HepG2 (cell line): Measurements from ENCODE around the gene SPOP. TPM values are rescaled to one million over a fixed set of nuclear protein-coding genes. Genes with fewer than 3 reads are reported as not detected.

Experiments
- ATAC-seq: fragments of 200-7000 bp; cut with Tn5 transposase; 3 replicates; pipeline ENCODE4 v1.9.1; 2020; ENCODE audit warnings: mild to moderate bottlenecking, moderate library complexity
- Bru-seq: library from RNA; stranded (reverse); fragments of 400-500 nt; gene quantifications from one replicate; lab custom pipeline; 2021; lab: Mats Ljungman, UMichigan
- BruChase-seq, 2 experiments: library from RNA; stranded (reverse); fragments of 400-500 nt; gene quantifications; one replicate each; lab custom pipeline; 2021; lab: Mats Ljungman, UMichigan
- BruUV-seq: library from RNA; stranded (reverse); fragments of 400-500 nt; replicated peaks from 2 replicates; lab custom pipeline; 2021; lab: Mats Ljungman, UMichigan
- CTCF ChIA-PET: fragments of 300-600 bp; formaldehyde crosslinking; extraction: SDS; loops from one replicate; lab custom pipeline; 2021; ENCODE audit warnings: low total read pairs, inconsistent platforms, low intra/inter-chr PET ratio; lab: Yijun Ruan, JAX
- POLR2A ChIA-PET: fragments of 350-600 bp; sonication (Branson Sonifier 250); formaldehyde crosslinking; loops from one replicate; lab custom pipeline; 2020; ENCODE audit warnings: antibody characterized with exemption, inconsistent platforms; lab: Yijun Ruan, JAX
- DNase-seq: peaks from one replicate; pipeline ENCODE4 v3.0.0-alpha.2; 2015; ENCODE audit warnings: low spot score
- FAIRE-seq: peaks from 3 replicates; lab custom pipeline; 2011; peaks lifted over from hg19 to GRCh38; lab: Jason Lieb, UNC
- H2AFZ ChIP-seq: one replicate; pipeline ENCODE4 v1.6.1; 2011; ENCODE audit warnings: low read length, inconsistent platforms
- H3K27ac ChIP-seq: fragments of 300-600 bp; 3 replicates; pipeline ENCODE4 v1.8.0; 2011; ENCODE audit warnings: mixed run types, mild to moderate bottlenecking, mixed read lengths, low read length, inconsistent platforms; ENCODE audit not compliant: insufficient read depth; ENCODE audit errors: extremely low read length
- H3K27me3 ChIP-seq, 2 experiments: fragments of 200-600 bp in 1 of 2; 2 replicates in 1 of 2; 3 replicates in 1 of 2; pipeline versions ENCODE4 v1.6.0 to v1.8.0; 2011; ENCODE audit warnings: low read length in 2 of 2, mild to moderate bottlenecking in 2 of 2, moderate library complexity in 2 of 2, inconsistent platforms in 1 of 2; ENCODE audit not compliant: insufficient read depth in 2 of 2, control insufficient read depth in 1 of 2
- H3K36me3 ChIP-seq, 2 experiments: fragments of 200-600 bp in 1 of 2; replicated peaks in 1 of 2; 2 replicates in 1 of 2; 3 replicates in 1 of 2; pipeline versions ENCODE4 v1.5.1 to v1.8.0; 2011; ENCODE audit warnings: low read length in 2 of 2, inconsistent platforms in 1 of 2; ENCODE audit not compliant: insufficient read depth in 2 of 2, control insufficient read depth in 1 of 2
- H3K4me1 ChIP-seq: 2 replicates; pipeline ENCODE4 v1.5.1; 2012; ENCODE audit warnings: low read length, inconsistent platforms; ENCODE audit not compliant: insufficient read depth
- H3K4me2 ChIP-seq: 2 replicates; pipeline ENCODE4 v1.6.0; 2011; ENCODE audit warnings: low read depth, low read length, inconsistent platforms
- H3K4me3 ChIP-seq, 3 experiments: fragments of 200-600 bp in 1 of 3; sonication (generic), shearing (Covaris generic) in 1 of 3; replicated peaks in 1 of 3; 2 replicates each; pipeline ENCODE4 v1.5.1; 2011 to 2016; ENCODE audit warnings: low read length in 3 of 3, inconsistent platforms in 2 of 3, low read depth in 2 of 3, mild to moderate bottlenecking in 2 of 3, control low read depth in 1 of 3, mixed read lengths in 1 of 3; ENCODE audit not compliant: insufficient read depth in 1 of 3
- H3K79me2 ChIP-seq: one replicate; pipeline ENCODE4 v1.6.1; 2011; ENCODE audit warnings: low read length, inconsistent platforms; ENCODE audit not compliant: insufficient read depth
- H3K9ac ChIP-seq: 2 replicates; pipeline ENCODE4 v1.6.0; 2011; ENCODE audit warnings: mild to moderate bottlenecking, low read depth, low read length, inconsistent platforms; ENCODE audit not compliant: insufficient read depth
- H3K9me3 ChIP-seq: 2 replicates; pipeline ENCODE4 v1.5.1; 2012; ENCODE audit warnings: mild to moderate bottlenecking, low read length
- H4K20me1 ChIP-seq: 2 replicates; pipeline ENCODE4 v1.6.0; 2011; ENCODE audit warnings: inconsistent platforms, mild to moderate bottlenecking, low read length, moderate library complexity; ENCODE audit not compliant: insufficient read depth
- CREM ChIP-seq, 2 experiments: sonication (generic) in 1 of 2; formaldehyde crosslinking in 1 of 2; IDR thresholded peaks; 2 replicates each; pipeline versions ENCODE4 v1.4.0 to v1.6.1; 2016 to 2020; ENCODE audit warnings: antibody characterized with exemption in 1 of 2, mild to moderate bottlenecking in 1 of 2, missing genetic modification reagents in 1 of 2
- EEA1 ChIP-seq: sonication (generic); formaldehyde crosslinking; IDR thresholded peaks from 2 replicates; pipeline ENCODE4 v1.5.1; 2020; ENCODE audit warnings: mild to moderate bottlenecking, missing genetic modification reagents, borderline replicate concordance
- LCORL ChIP-seq, 2 experiments: fragments of 450-650 bp in 1 of 2; sonication (generic) in 1 of 2; formaldehyde crosslinking in 1 of 2; IDR thresholded peaks; 2 replicates each; pipeline versions ENCODE4 v1.5.0 to v1.6.1; 2017 to 2020; ENCODE audit warnings: antibody characterized with exemption in 1 of 2, missing genetic modification reagents in 1 of 2
- NFRKB ChIP-seq: fragments of 450-650 bp; IDR thresholded peaks from 2 replicates; pipeline ENCODE4 v1.6.1; 2017
- PHF8 ChIP-seq: sonication (generic); formaldehyde crosslinking; IDR thresholded peaks from 2 replicates; pipeline ENCODE4 v1.5.0; 2020; ENCODE audit warnings: missing genetic modification reagents
- SKI ChIP-seq: fragments of 450-650 bp; IDR thresholded peaks from one replicate; pipeline ENCODE4 v1.6.1; 2018; ENCODE audit warnings: mild to moderate bottlenecking; ENCODE audit not compliant: partially characterized antibody
- ZMYM3 ChIP-seq: sonication (generic); formaldehyde crosslinking; IDR thresholded peaks from 2 replicates; pipeline ENCODE4 v1.5.1; 2020; ENCODE audit warnings: mild to moderate bottlenecking, missing genetic modification reagents
- WGBS: methylation state at CpG from one replicate; pipeline ENCODE4 v1.1.6; 2017; ENCODE audit warnings: low lambda C conversion rate; 5-methylcytosine and 5-hydroxymethylcytosine counted together
- in situ Hi-C: cut with HindIII; loops from 2 replicates; pipeline ENCODE4 v1.10.0; 2017; ENCODE audit warnings: low pct_unique_long_range_greater_than_20kb; ENCODE audit not compliant: extremely low pct_ligation_motif_present
- intact Hi-C: fragments of 100-400 bp; cut with micrococcal nuclease; formaldehyde crosslinking; loops from one replicate; pipeline ENCODE4 v1.10.0; 2022; ENCODE audit not compliant: unreplicated experiment
- long read RNA-seq, 2 experiments: library from RNA in 1 of 2; library from polyadenylated mRNA in 1 of 2; stranded (forward) in 1 of 2; unstranded in 1 of 2; transcript quantifications; one replicate each; pipeline ENCODE4 v2.0.0, GENCODE V29; 2019 to 2022
- polyA minus RNA-seq, 3 experiments: library from RNA; depleted of rRNA, polyadenylated mRNA; stranded (reverse); fragments of >200 nt; gene quantifications; 2 replicates each; pipeline ENCODE4 v1.2.3, GENCODE V29; 2011; ENCODE audit warnings: low replicate concordance in 1 of 3
- polyA plus RNA-seq, 8 experiments: library from polyadenylated mRNA; depleted of rRNA in 3 of 8; stranded (reverse) in 7 of 8; unstranded in 1 of 8; fragments of >200 nt; fragmentation: Illumina TruSeq in 4 of 8; extraction: Trizol in 4 of 8; gene quantifications; 2 replicates each; pipeline versions ENCODE4 v1.2.1 to v1.2.3, GENCODE V29; 2011 to 2016; ENCODE audit warnings: low read depth in 4 of 8, missing spikeins in 1 of 8, mixed read lengths in 1 of 8; ENCODE audit not compliant: insufficient read depth in 1 of 8
- total RNA-seq, 5 experiments: library from RNA; depleted of rRNA; stranded (reverse); fragments of >200 nt; fragmentation: Illumina TruSeq; extraction: Trizol; gene quantifications; 2 replicates each; pipeline ENCODE4 v1.2.3, GENCODE V29; 2016; ENCODE audit warnings: low read depth in 1 of 5
- TF ChIP-seq, protein P1 (sequence below): sonication (generic); formaldehyde crosslinking; IDR thresholded peaks from 2 replicates; pipeline ENCODE4 v1.5.1; 2020; ENCODE audit warnings: missing genetic modification reagents, mild to moderate bottlenecking, borderline replicate concordance
- TF ChIP-seq, protein P2 (sequence below), 2 experiments: IDR thresholded peaks; 2 replicates each; pipeline ENCODE4 v1.6.1; 2011 to 2012; ENCODE audit warnings: low read length in 2 of 2, borderline replicate concordance in 1 of 2, low read depth in 1 of 2, mild to moderate bottlenecking in 1 of 2, moderate library complexity in 1 of 2

The SPOP gene
- total RNA-seq (2016; rRNA removed; fragmentation: Illumina TruSeq; extraction: Trizol) (60.8 and 79.4 TPM in 2 replicates), polyA plus RNA-seq (2011; rRNA removed) (52.8 and 53.9 TPM in 2 replicates), polyA minus RNA-seq (2011; rRNA and poly(A)+ RNA removed; ENCODE audit: low replicate concordance) (81.2 and 98.5 TPM in 2 replicates), Bru-seq, nascent RNA (percentile 84 among the genes with signal in this experiment), BruChase-seq, experiment 1, labeled RNA remaining after a 6-hour chase (percentile 79 among the genes with signal in this experiment), BruChase-seq, experiment 2, labeled RNA remaining after a 2-hour chase (percentile 80 among the genes with signal in this experiment)
- total RNA-seq (2016; cell fraction: cytosol; rRNA removed; fragmentation: Illumina TruSeq; extraction: Trizol; ENCODE audit: low read depth) = 19.9 and 21.7 TPM in 2 replicates
- 63.3 and 71.0 TPM in 2 replicates for total RNA-seq (2016; cell fraction: insoluble cytoplasmic fraction; rRNA removed; fragmentation: Illumina TruSeq; extraction: Trizol)
- total RNA-seq (2016; cell fraction: membrane; rRNA removed; fragmentation: Illumina TruSeq; extraction: Trizol) = 43.8 and 45.3 TPM in 2 replicates
- total RNA-seq (2016; cell fraction: nucleus; rRNA removed; fragmentation: Illumina TruSeq; extraction: Trizol) = 46.2 and 51.9 TPM in 2 replicates
- 26.8 and 29.2 TPM in 2 replicates for polyA plus RNA-seq (2011; cell fraction: cytosol; rRNA removed)
- polyA plus RNA-seq (2011; cell fraction: nucleus; rRNA removed) = 30.1 and 34.8 TPM in 2 replicates
- 43.7 and 44.1 TPM in 2 replicates for polyA plus RNA-seq (2012)
- 9.7 and 11.5 TPM in 2 replicates for polyA plus RNA-seq (2016; cell fraction: cytosol; fragmentation: Illumina TruSeq; extraction: Trizol; ENCODE audit: low read depth)
- 61.1 and 61.7 TPM in 2 replicates for polyA plus RNA-seq (2016; cell fraction: insoluble cytoplasmic fraction; fragmentation: Illumina TruSeq; extraction: Trizol; ENCODE audit: low read depth)
- 21.7 and 24.5 TPM in 2 replicates for polyA plus RNA-seq (2016; cell fraction: membrane; fragmentation: Illumina TruSeq; extraction: Trizol; ENCODE audit: low read depth)
- polyA plus RNA-seq (2016; cell fraction: nucleus; fragmentation: Illumina TruSeq; extraction: Trizol; ENCODE audit: insufficient read depth, low read depth) = 48.8 and 52.8 TPM in 2 replicates
- polyA minus RNA-seq (2011; cell fraction: cytosol; rRNA and poly(A)+ RNA removed) = 39.3 and 41.6 TPM in 2 replicates
- polyA minus RNA-seq (2011; cell fraction: nucleus; rRNA and poly(A)+ RNA removed) = 61.2 and 77.8 TPM in 2 replicates
- long read RNA-seq, experiment 1, transcript SPOP-206 (10 exons, 1,865 nt) = major isoform, 54 of 74 reads
- long read RNA-seq, experiment 1, partial matches to known transcripts = 2 of 74 reads
- long read RNA-seq, experiment 1, other reads (novel, unspliced or antisense) = 11 of 74 reads
- long read RNA-seq, experiment 2, transcript SPOP-221 (1 exons, 2,135 nt) = major isoform, 26 of 87 reads
- long read RNA-seq, experiment 2, transcript SPOP-206 (10 exons, 1,865 nt) = minor isoform, 24 of 87 reads
- long read RNA-seq, experiment 2, partial matches to known transcripts = 7 of 87 reads
- long read RNA-seq, experiment 2, other reads (novel, unspliced or antisense) = 26 of 87 reads

GRCh38 chr17:49677933-49678847 lies at the start of gene SPOP:
SPOP (minus strand) TSS chr17:49678097; CDS start chr17:49622810, 55,287 bp downstream.
- no peaks in the 10 kb centered on the region for H3K9me3 ChIP-seq
- peak within 1 kb of the TSS; percentile 80 for H3K9ac ChIP-seq
- peaks cover 40% of the 10 kb centered on the region for H3K79me2 ChIP-seq
- H2AFZ ChIP-seq = peak within 1 kb of the TSS; percentile 52
- ATAC-seq (peak; percentile 88), FAIRE-seq (peak; percentile 81), DNase-seq (peak; percentile 98)
- H3K27me3 ChIP-seq = no peaks in the 10 kb centered on the region; a peak in 1 of 5 replicates
- H3K4me1 ChIP-seq = peaks cover 49% of the 10 kb centered on the region
- 18% methylated on average over 46 of the region's 53 CpGs for WGBS
- H3K27ac ChIP-seq = peak within 1 kb of the TSS; percentile 73
- no TSS peak for BruUV-seq
- peaks cover 11% of the 10 kb centered on the region; the same call in 1 of the 2 replicates for H4K20me1 ChIP-seq
- H3K4me2 ChIP-seq = peak within 1 kb of the TSS; percentile 94
- peaks cover 0 to 11% of the 10 kb centered on the region in 2 experiments; a peak in 2 of 5 replicates for H3K36me3 ChIP-seq
- ChIA-PET POLR2A (interaction anchor here (0.9 to 1.6 kb wide), 9 partner anchors 9 to 110 kb away, joined by 3 to 12 read pairs (median 4); partner anchors contain the start of genes KAT7, NXPH3 and SLC35B1), CTCF (interaction anchor here (1.0 kb wide), 1 partner anchor 103 kb away, joined by 6 read pairs; the partner anchor contains the start of gene NXPH3)
- intact Hi-C loops (no loop called here), in situ Hi-C loops (no loop called here)
- H3K4me3 ChIP-seq = peak within 1 kb of the TSS; percentile 68 to 77 (median 74)
- TF ChIP-seq ZMYM3 (CRISPR knock-in tag) (peak; percentile 64; the same call in 1 of the 2 replicates), CREM (IDR thresholded peaks at IDR 0.05) (peak; percentile 86), CREM (CRISPR knock-in tag; IDR thresholded peaks at IDR 0.05) (no peak), LCORL (IDR thresholded peaks at IDR 0.05) (no peak), LCORL (CRISPR knock-in tag; IDR thresholded peaks at IDR 0.05) (peak; percentile 76; the same call in 1 of the 2 replicates), NFRKB (no peak), PHF8 (CRISPR knock-in tag) (peak; percentile 76), SKI (no peak), EEA1 (CRISPR knock-in tag) (peak; percentile 94)
- TF ChIP-seq, protein P1, sequence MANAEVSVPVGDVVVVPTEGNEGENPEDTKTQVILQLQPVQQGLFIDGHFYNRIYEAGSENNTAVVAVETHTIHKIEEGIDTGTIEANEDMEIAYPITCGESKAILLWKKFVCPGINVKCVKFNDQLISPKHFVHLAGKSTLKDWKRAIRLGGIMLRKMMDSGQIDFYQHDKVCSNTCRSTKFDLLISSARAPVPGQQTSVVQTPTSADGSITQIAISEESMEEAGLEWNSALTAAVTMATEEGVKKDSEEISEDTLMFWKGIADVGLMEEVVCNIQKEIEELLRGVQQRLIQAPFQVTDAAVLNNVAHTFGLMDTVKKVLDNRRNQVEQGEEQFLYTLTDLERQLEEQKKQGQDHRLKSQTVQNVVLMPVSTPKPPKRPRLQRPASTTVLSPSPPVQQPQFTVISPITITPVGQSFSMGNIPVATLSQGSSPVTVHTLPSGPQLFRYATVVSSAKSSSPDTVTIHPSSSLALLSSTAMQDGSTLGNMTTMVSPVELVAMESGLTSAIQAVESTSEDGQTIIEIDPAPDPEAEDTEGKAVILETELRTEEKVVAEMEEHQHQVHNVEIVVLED = peak; percentile 99
- TF ChIP-seq, protein P2, sequence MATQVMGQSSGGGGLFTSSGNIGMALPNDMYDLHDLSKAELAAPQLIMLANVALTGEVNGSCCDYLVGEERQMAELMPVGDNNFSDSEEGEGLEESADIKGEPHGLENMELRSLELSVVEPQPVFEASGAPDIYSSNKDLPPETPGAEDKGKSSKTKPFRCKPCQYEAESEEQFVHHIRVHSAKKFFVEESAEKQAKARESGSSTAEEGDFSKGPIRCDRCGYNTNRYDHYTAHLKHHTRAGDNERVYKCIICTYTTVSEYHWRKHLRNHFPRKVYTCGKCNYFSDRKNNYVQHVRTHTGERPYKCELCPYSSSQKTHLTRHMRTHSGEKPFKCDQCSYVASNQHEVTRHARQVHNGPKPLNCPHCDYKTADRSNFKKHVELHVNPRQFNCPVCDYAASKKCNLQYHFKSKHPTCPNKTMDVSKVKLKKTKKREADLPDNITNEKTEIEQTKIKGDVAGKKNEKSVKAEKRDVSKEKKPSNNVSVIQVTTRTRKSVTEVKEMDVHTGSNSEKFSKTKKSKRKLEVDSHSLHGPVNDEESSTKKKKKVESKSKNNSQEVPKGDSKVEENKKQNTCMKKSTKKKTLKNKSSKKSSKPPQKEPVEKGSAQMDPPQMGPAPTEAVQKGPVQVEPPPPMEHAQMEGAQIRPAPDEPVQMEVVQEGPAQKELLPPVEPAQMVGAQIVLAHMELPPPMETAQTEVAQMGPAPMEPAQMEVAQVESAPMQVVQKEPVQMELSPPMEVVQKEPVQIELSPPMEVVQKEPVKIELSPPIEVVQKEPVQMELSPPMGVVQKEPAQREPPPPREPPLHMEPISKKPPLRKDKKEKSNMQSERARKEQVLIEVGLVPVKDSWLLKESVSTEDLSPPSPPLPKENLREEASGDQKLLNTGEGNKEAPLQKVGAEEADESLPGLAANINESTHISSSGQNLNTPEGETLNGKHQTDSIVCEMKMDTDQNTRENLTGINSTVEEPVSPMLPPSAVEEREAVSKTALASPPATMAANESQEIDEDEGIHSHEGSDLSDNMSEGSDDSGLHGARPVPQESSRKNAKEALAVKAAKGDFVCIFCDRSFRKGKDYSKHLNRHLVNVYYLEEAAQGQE (IDR thresholded peaks at IDR 0.05; ENCODE audit: borderline replicate concordance in 1 of 2, low read depth in 1 of 2, low read length in 2 of 2) = peak in 1 of 2 experiments; percentile 15; a peak in 1 of 4 replicates
